Stomach (tissue), 9 donors: ENCODE measurements around the gene PCMT1. TPM values are rescaled to one million over a fixed set of nuclear protein-coding genes. Genes with fewer than 3 reads are reported as not detected.
"Not testable (repeated sequence)": the region's sequence is repeated elsewhere in the genome, so short reads cannot be mapped to it uniquely, and the experiment has no call there.

Experiments
- DNase-seq, 2 donors: peaks; one replicate each; pipeline versions ENCODE4 v3.0.0 to v3.0.0-alpha.2; 2013 to 2019
- H3K27ac ChIP-seq, 5 donors: fragments of 200-600 bp in 4 of 5; sonication (generic) in 4 of 5; one replicate each; pipeline ENCODE4 v1.5.1; 2013 to 2019; ENCODE audit warnings: mild to moderate bottlenecking in 1 of 5, moderate library complexity in 1 of 5
- H3K27me3 ChIP-seq, 3 donors: fragments of 200-600 bp; sonication (generic); one replicate each; pipeline ENCODE4 v1.5.1; 2017 to 2019; ENCODE audit warnings: mixed run types in 1 of 3
- H3K36me3 ChIP-seq, 4 donors: fragments of 200-600 bp; sonication (generic); 1 replicate in 3 of 4; 2 replicates in 1 of 4; pipeline ENCODE4 v1.5.1; 2016 to 2019
- H3K4me1 ChIP-seq, 4 donors: fragments of 200-600 bp; sonication (generic); one replicate each; pipeline ENCODE4 v1.5.1; 2016 to 2019
- H3K4me3 ChIP-seq, 4 donors: fragments of 200-600 bp; sonication (generic) in 3 of 4; one replicate each; pipeline ENCODE4 v1.5.1; 2016 to 2019; ENCODE audit warnings: mild to moderate bottlenecking in 1 of 4
- H3K9me3 ChIP-seq, 4 donors: fragments of 200-600 bp; sonication (generic); one replicate each; pipeline ENCODE4 v1.5.1; 2016 to 2019
- CTCF ChIP-seq, 7 experiments: fragments of 450-650 bp in 4 of 7; fragments of 200-600 bp in 3 of 7; sonication (generic) in 3 of 7; IDR thresholded peaks; one replicate each; pipeline ENCODE4 v1.5.1; 2016 to 2019; ENCODE audit warnings: antibody characterized with exemption in 7 of 7, control low read depth in 2 of 7, mild to moderate bottlenecking in 1 of 7
- EP300 ChIP-seq: sonication (generic); formaldehyde crosslinking; IDR thresholded peaks from one replicate; pipeline ENCODE4 v1.6.1; 2017; ENCODE audit warnings: antibody characterized with exemption
- POLR2A ChIP-seq, 4 donors: fragments of 450-650 bp; IDR thresholded peaks; one replicate each; pipeline ENCODE4 v1.6.1; 2016; ENCODE audit warnings: antibody characterized with exemption in 4 of 4, control low read depth in 2 of 4, mild to moderate bottlenecking in 1 of 4, moderate library complexity in 1 of 4
- POLR2AphosphoS5 ChIP-seq, 3 donors: sonication (generic); formaldehyde crosslinking; IDR thresholded peaks; one replicate each; pipeline ENCODE4 v1.6.1; 2016; ENCODE audit warnings: antibody characterized with exemption in 3 of 3
- WGBS, 5 donors: extraction: QIAGEN DNeasy Blood & Tissue Kit in 3 of 5; methylation state at CpG; one replicate each; pipeline versions ENCODE4 v1.1.5 to v1.1.7; 2013 to 2018; 5-methylcytosine and 5-hydroxymethylcytosine counted together
- intact Hi-C: fragments of 100-400 bp; cut with DNase I; formaldehyde crosslinking; loops from one replicate; pipeline ENCODE4 v1.15.1; 2023; ENCODE audit warnings: low total_unique reads
- polyA plus RNA-seq, 3 donors: library from polyadenylated mRNA; stranded (reverse); fragments of 200-250 nt; gene quantifications; one replicate each; pipeline ENCODE4 v1.2.3, GENCODE V29; 2013
- total RNA-seq, 5 donors: library from RNA; depleted of rRNA; stranded (reverse); fragments of >200 nt; gene quantifications; one replicate each; pipeline versions ENCODE4 v1.1.0 to v1.2.3, GENCODE V29; 2014 to 2016
- donor health status: healthy with polysubstance abuse.
- donor health status: Bipolar disorder and iron deficiency.
- donor health status: healthy.

PCMT1 gene
- total and polyA plus RNA-seq, 8 donors = 2.6 to 109 (median 43.3) TPM

DNA sequence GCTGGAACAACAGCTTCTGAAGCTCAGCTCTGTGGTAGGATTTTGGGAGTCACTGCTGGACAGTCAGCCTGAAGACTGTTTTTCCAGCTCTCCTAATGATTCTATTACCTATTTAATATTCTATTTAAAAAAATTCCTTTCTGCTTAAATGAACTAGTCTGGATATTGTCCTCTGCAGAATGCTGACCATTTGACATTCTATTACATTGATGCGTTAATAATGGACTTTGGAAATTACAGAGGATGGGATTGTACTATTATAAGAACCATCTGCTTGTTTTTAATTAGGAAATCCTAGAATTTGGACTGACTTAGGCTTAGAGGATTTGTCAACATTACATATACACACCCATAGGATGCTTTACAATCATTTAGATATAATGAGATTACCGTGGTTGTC is 94.9 kb downstream of the PCMT1 start:
- no peaks in the 10 kb centered on the region for H3K9me3 ChIP-seq
- H3K4me1 ChIP-seq = peaks cover 26 to 47% (median 37%) of the 10 kb centered on the region in 4 donors
- no peaks in the 10 kb centered on the region for H3K27me3 ChIP-seq
- 79 to 94% (median 88%) methylated on average over 2 of the region's 2 CpGs for WGBS, 5 donors
- H3K4me3 ChIP-seq = no peak overlapping the region
- peaks cover 0 to 15% (median 9%) of the 10 kb centered on the region in 4 donors for H3K36me3 ChIP-seq
- no peak for DNase-seq
- intact Hi-C loops = no loop called here
- H3K27ac ChIP-seq = no peak overlapping the region
- no peak for TF ChIP-seq POLR2A (IDR thresholded peaks at IDR 0.05)
- TF ChIP-seq CTCF (IDR thresholded peaks at IDR 0.05) = no peak
- TF ChIP-seq POLR2AphosphoS5 (IDR thresholded peaks at IDR 0.05) = no peak
- no peak for TF ChIP-seq EP300

- WGBS, 5 donors = 54 to 81% (median 77%) methylated on average over 2 to 3 of the region's 3 CpGs
- no peak overlapping the region for H3K27ac ChIP-seq
These were observed 96.0 kb downstream of the PCMT1 start for GRCh38 chr6:149845549-149845948.

DNA sequence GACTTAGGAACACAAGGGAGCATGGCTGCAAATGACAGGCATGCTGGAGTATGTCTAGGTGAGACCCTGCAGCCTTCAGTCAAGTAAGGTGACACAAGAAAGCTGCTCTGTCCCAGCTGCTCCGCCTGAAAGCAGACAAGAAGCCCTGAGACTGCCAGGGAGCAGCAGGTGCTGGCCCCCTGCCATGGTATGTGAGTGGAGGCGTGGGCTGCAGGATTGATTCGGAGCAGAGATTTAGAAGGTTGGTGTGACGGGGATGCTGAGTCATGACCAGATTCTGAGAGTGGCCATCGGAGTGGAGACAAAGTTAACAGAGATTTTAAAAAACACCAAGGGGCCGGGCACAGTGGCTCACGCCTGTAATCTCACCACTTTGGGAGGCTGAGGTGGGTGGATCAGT is 96.8 kb downstream of the PCMT1 start:
- 54 to 63% (median 58%) methylated on average over 7 of the region's 7 CpGs for WGBS, 5 donors
- Histone ChIP-seq H3K4me3 (no peak overlapping the region), H3K4me1 (peaks cover 18 to 33% (median 25%) of the 10 kb centered on the region in 4 donors), H3K9me3 (no peaks in the 10 kb centered on the region), H3K27ac (peak overlapping the region in 3 of 5 donors; percentile 3 to 52 (median 17)), H3K36me3 (peaks cover 0 to 22% (median 11%) of the 10 kb centered on the region in 4 donors), H3K27me3 (no peaks in the 10 kb centered on the region)
- DNase-seq = peak; percentile 40 to 48
- TF ChIP-seq EP300 (no peak), CTCF (IDR thresholded peaks at IDR 0.05) (no peak), POLR2AphosphoS5 (IDR thresholded peaks at IDR 0.05) (peak in 1 of 3 donors; percentile 35)
- intact Hi-C loops = no loop called here

More at GRCh38 chr6:149845549-149845948, 96.0 kb downstream of the PCMT1 start:
- no peak overlapping the region for H3K4me3 ChIP-seq
- peaks cover 0 to 15% (median 9%) of the 10 kb centered on the region in 4 donors for H3K36me3 ChIP-seq
- H3K9me3 ChIP-seq = no peaks in the 10 kb centered on the region
- no peak for DNase-seq
- TF ChIP-seq POLR2A (IDR thresholded peaks at IDR 0.05) = no peak
- TF ChIP-seq CTCF (IDR thresholded peaks at IDR 0.05) = no peak
- no peak for TF ChIP-seq POLR2AphosphoS5 (IDR thresholded peaks at IDR 0.05)
- TF ChIP-seq EP300 = no peak
- peaks cover 22 to 41% (median 32%) of the 10 kb centered on the region in 4 donors for H3K4me1 ChIP-seq
- intact Hi-C loops = no loop called here
- H3K27me3 ChIP-seq = no peaks in the 10 kb centered on the region

DNA sequence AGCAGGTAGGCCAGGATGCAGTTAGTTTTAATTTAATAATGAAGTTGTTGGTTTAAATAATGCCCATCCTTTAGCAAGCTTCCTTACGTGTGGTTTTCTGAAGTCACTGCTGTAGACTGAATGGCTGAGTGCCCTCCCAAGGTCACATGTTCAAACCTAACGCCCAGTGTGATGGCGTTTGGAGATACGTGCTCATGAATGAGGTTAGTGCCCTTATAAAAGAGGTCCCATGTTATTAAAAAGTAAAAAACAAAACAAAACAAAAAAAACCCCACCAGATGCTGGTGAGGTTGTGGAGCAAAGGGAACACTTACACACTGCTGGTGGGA is 98.4 kb downstream of the PCMT1 start:
- TF ChIP-seq POLR2AphosphoS5 (IDR thresholded peaks at IDR 0.05) (no peak), EP300 (no peak)
- WGBS, 5 donors = 72 to 75% (median 74%) methylated on average over 4 of the region's 4 CpGs
- Histone ChIP-seq H3K27ac (peak overlapping the region in 2 of 5 donors; percentile 8 to 44), H3K4me1 (peaks cover 19 to 46% (median 37%) of the 10 kb centered on the region in 4 donors), H3K27me3 (no peaks in the 10 kb centered on the region), H3K4me3 (no peak overlapping the region), H3K9me3 (no peaks in the 10 kb centered on the region), H3K36me3 (peaks cover 0 to 16% (median 10%) of the 10 kb centered on the region in 4 donors)
- no peak for DNase-seq
- intact Hi-C loops = no loop called here

- DNase-seq, H3K4me3 ChIP-seq, H3K27me3 ChIP-seq, intact Hi-C loops, H3K9me3 ChIP-seq: not testable (repeated sequence)
- Histone ChIP-seq H3K4me1 (peaks cover 19 to 50% (median 38%) of the 10 kb centered on the region in 4 donors), H3K36me3 (peaks cover 0 to 16% (median 9%) of the 10 kb centered on the region in 4 donors), H3K27ac (peak overlapping the region in 1 of 5 donors; percentile 44)
- 68 to 96% (median 79%) methylated on average over 4 of the region's 4 CpGs for WGBS, 5 donors
These were observed 98.8 kb downstream of the PCMT1 start for GRCh38 chr6:149848343-149848742.
